Sigmoid colon (tissue), 7 donors: ENCODE results near the gene SOX15. TPM values are rescaled to one million over a fixed set of nuclear protein-coding genes. Genes with fewer than 3 reads are reported as not detected.

Source experiments
- DNase-seq: peaks from one replicate; pipeline ENCODE4 v3.0.0-alpha.2; 2019
- H3K27ac ChIP-seq, 4 donors: fragments of 200-600 bp; sonication (generic); one replicate each; pipeline ENCODE4 v1.5.1; 2016 to 2019; ENCODE audit warnings: mild to moderate bottlenecking in 1 of 4
- H3K27me3 ChIP-seq, 3 donors: fragments of 200-600 bp; sonication (generic); one replicate each; pipeline ENCODE4 v1.5.1; 2019; ENCODE audit warnings: mild to moderate bottlenecking in 1 of 3
- H3K36me3 ChIP-seq, 4 donors: fragments of 200-600 bp; sonication (generic); one replicate each; pipeline ENCODE4 v1.5.1; 2016 to 2019
- H3K4me1 ChIP-seq, 4 donors: fragments of 200-600 bp; sonication (generic); one replicate each; pipeline ENCODE4 v1.5.1; 2017 to 2019
- H3K4me3 ChIP-seq, 4 donors: fragments of 200-600 bp; sonication (generic); one replicate each; pipeline ENCODE4 v1.5.1; 2017 to 2019; ENCODE audit warnings: mild to moderate bottlenecking in 2 of 4, moderate library complexity in 1 of 4
- H3K9me3 ChIP-seq, 4 donors: fragments of 200-600 bp in 3 of 4; sonication (generic) in 3 of 4; one replicate each; pipeline versions ENCODE4 v1.5.1 to v1.6.1; 2013 to 2019
- CTCF ChIP-seq, 4 experiments: fragments of 450-650 bp in 3 of 4; fragments of 200-600 bp in 1 of 4; IDR thresholded peaks; one replicate each; pipeline ENCODE4 v1.5.1; 2016 to 2019; ENCODE audit warnings: antibody characterized with exemption in 4 of 4, mild to moderate bottlenecking in 3 of 4, moderate library complexity in 2 of 4
- EP300 ChIP-seq, 4 donors: sonication (generic); formaldehyde crosslinking; IDR thresholded peaks; one replicate each; pipeline ENCODE4 v1.6.1; 2017; ENCODE audit warnings: antibody characterized with exemption in 4 of 4
- POLR2A ChIP-seq, 2 donors: fragments of 450-650 bp; IDR thresholded peaks; one replicate each; pipeline ENCODE4 v1.6.1; 2016; ENCODE audit warnings: antibody characterized with exemption in 2 of 2, mild to moderate bottlenecking in 2 of 2, moderate library complexity in 2 of 2
- POLR2AphosphoS5 ChIP-seq, 4 donors: sonication (generic); formaldehyde crosslinking; IDR thresholded peaks; one replicate each; pipeline ENCODE4 v1.6.1; 2017; ENCODE audit warnings: antibody characterized with exemption in 4 of 4
- WGBS, 2 donors: extraction: QIAGEN DNeasy Blood & Tissue Kit; methylation state at CpG; one replicate each; pipeline ENCODE4 v1.1.7; 2013; 5-methylcytosine and 5-hydroxymethylcytosine counted together
- intact Hi-C: fragments of 100-400 bp; cut with DNase I; formaldehyde crosslinking; loops from one replicate; pipeline ENCODE4 v1.15.1; 2023
- polyA plus RNA-seq, 3 donors: library from polyadenylated mRNA; stranded (reverse); fragments of 200-250 nt; gene quantifications; one replicate each; pipeline ENCODE4 v1.2.3, GENCODE V29; 2013
- small RNA-seq, 3 donors: library from RNA; depleted of rRNA; stranded (forward); fragments of <200 nt; gene quantifications; one replicate each; pipeline ENCODE3, GENCODE V24; 2016
- total RNA-seq, 4 donors: library from RNA; depleted of rRNA; stranded (reverse); fragments of >200 nt; gene quantifications; one replicate each; pipeline ENCODE4 v1.1.0, GENCODE V29; 2016
- donor health status: healthy with polysubstance abuse.
- donor health status: Bipolar disorder and iron deficiency.
- donor health status: healthy.

SOX15 gene
- total and polyA plus RNA-seq, 7 donors: 1.2 to 15.3 (median 4.8) TPM; not detected in 1

GRCh38 chr17:7544911-7545310 is 45.0 kb downstream of the SOX15 start:
- 70 to 85% methylated on average over 6 of the region's 6 CpGs for WGBS, 2 donors
- H3K27me3 ChIP-seq: no peaks in the 10 kb centered on the region
- H3K4me1 ChIP-seq: peaks cover 0 to 18% (median 14%) of the 10 kb centered on the region in 4 donors
- H3K36me3 ChIP-seq: no peaks in the 10 kb centered on the region
- H3K4me3 ChIP-seq: no peak overlapping the region
- no peak overlapping the region for H3K27ac ChIP-seq
- no peaks in the 10 kb centered on the region for H3K9me3 ChIP-seq
- no peak for TF ChIP-seq POLR2AphosphoS5 (IDR thresholded peaks at IDR 0.05)
- TF ChIP-seq CTCF (IDR thresholded peaks at IDR 0.05): no peak
- no peak for TF ChIP-seq EP300 (IDR thresholded peaks at IDR 0.05)
- no peak for TF ChIP-seq POLR2A (IDR thresholded peaks at IDR 0.05)
- no peak for DNase-seq
- intact Hi-C loops: no loop called here

GRCh38 chr17:7541074-7541621 is 48.7 kb downstream of the SOX15 start:
- Histone ChIP-seq H3K4me1 (no peaks in the 10 kb centered on the region), H3K27me3 (no peaks in the 10 kb centered on the region), H3K4me3 (no peak overlapping the region), H3K27ac (no peak overlapping the region), H3K36me3 (no peaks in the 10 kb centered on the region), H3K9me3 (peaks cover 0 to 5% (median 2%) of the 10 kb centered on the region in 4 donors)
- intact Hi-C loops: no loop called here
- TF ChIP-seq CTCF (IDR thresholded peaks at IDR 0.05) (no peak), POLR2AphosphoS5 (IDR thresholded peaks at IDR 0.05) (no peak), POLR2A (IDR thresholded peaks at IDR 0.05) (no peak), EP300 (IDR thresholded peaks at IDR 0.05) (no peak)
- no peak for DNase-seq
- WGBS, 2 donors: 94 to 95% methylated on average over 9 of the region's 9 CpGs

GRCh38 chr17:7538891-7539545 is 50.9 kb downstream of the SOX15 start:
- Histone ChIP-seq H3K27me3 (no peaks in the 10 kb centered on the region), H3K36me3 (no peaks in the 10 kb centered on the region), H3K4me1 (no peaks in the 10 kb centered on the region), H3K4me3 (no peak overlapping the region), H3K9me3 (peaks cover 0 to 5% (median 2%) of the 10 kb centered on the region in 4 donors), H3K27ac (no peak overlapping the region)
- 75% methylated on average over 11 of the region's 11 CpGs for WGBS, 2 donors
- no peak for DNase-seq
- TF ChIP-seq POLR2AphosphoS5 (IDR thresholded peaks at IDR 0.05) (no peak), EP300 (IDR thresholded peaks at IDR 0.05) (no peak), CTCF (IDR thresholded peaks at IDR 0.05) (no peak), POLR2A (IDR thresholded peaks at IDR 0.05) (no peak)
- intact Hi-C loops: no loop called here

Small RNAs within 50 kb of the gene (small RNA-seq; reads per million reads assigned to genes)
- gene CD68 (0 reads per million in 3 donors), gene SNORA48 (0 reads per million in 3 donors), gene SNORD10 (0 reads per million in 3 donors)

Other genes with a start within 250 kb of the SOX15 start
- gene KCTD11, start 237.9 kb downstream of the SOX15 start, total RNA-seq: 1 to 10 TPM; 4.4 to 6.4 (median 5.5) TPM
- gene KCTD11, start 237.9 kb downstream of the SOX15 start, polyA plus RNA-seq: 10 to 100 TPM in 1 of 3 donors, 1 to 10 TPM in 2; 6.2 to 11.7 (median 9.0) TPM
- gene TMEM95, start 234.9 kb downstream of the SOX15 start, total RNA-seq: not detected
- not detected for gene TMEM95, start 234.9 kb downstream of the SOX15 start, polyA plus RNA-seq
- 1 to 10 TPM; 2.1 to 5.4 (median 3.4) TPM for gene TNK1, start 209.0 kb downstream of the SOX15 start, total RNA-seq
- gene TNK1, start 209.0 kb downstream of the SOX15 start, polyA plus RNA-seq: 10 to 100 TPM in 2 of 3 donors, 1 to 10 TPM in 1; 8.4 to 14.6 (median 10.4) TPM
- gene PLSCR3, start 195.6 kb downstream of the SOX15 start, total RNA-seq: 10 to 100 TPM; 10.4 to 18.3 (median 14.2) TPM
- gene PLSCR3, start 195.6 kb downstream of the SOX15 start, polyA plus RNA-seq: 10 to 100 TPM; 11.6 to 27.2 (median 18.0) TPM
- 100 to 1,000 TPM in 2 of 4 donors, 10 to 100 TPM in 2; 19.0 to 152 (median 99.7) TPM for gene TMEM256, start 186.0 kb downstream of the SOX15 start, total RNA-seq
- gene TMEM256, start 186.0 kb downstream of the SOX15 start, polyA plus RNA-seq: 100 to 1,000 TPM; 150 to 357 (median 235) TPM
- 10 to 100 TPM in 2 of 4 donors, 1 to 10 TPM in 2; 6.8 to 18.8 (median 10.4) TPM for gene NLGN2, start 182.2 kb downstream of the SOX15 start, total RNA-seq
- 1 to 10 TPM in 1 of 3 donors, under 1 TPM in 2; 0.60 to 8.9 (median 0.69) TPM for gene NLGN2, start 182.2 kb downstream of the SOX15 start, polyA plus RNA-seq
- gene SPEM1, start 169.8 kb downstream of the SOX15 start, total RNA-seq: not detected
- not detected for gene SPEM1, start 169.8 kb downstream of the SOX15 start, polyA plus RNA-seq
- gene SPEM2, start 164.5 kb downstream of the SOX15 start, total RNA-seq: not detected
- not detected for gene SPEM2, start 164.5 kb downstream of the SOX15 start, polyA plus RNA-seq
- not detected for gene SPEM3, start 161.2 kb downstream of the SOX15 start, total RNA-seq
- not detected for gene SPEM3, start 161.2 kb downstream of the SOX15 start, polyA plus RNA-seq
- 1 to 10 TPM; 1.2 to 2.5 (median 1.6) TPM for gene TMEM102, start 154.7 kb downstream of the SOX15 start, total RNA-seq
- 10 to 100 TPM in 1 of 3 donors, 1 to 10 TPM in 2; 6.6 to 14.5 (median 8.1) TPM for gene TMEM102, start 154.7 kb downstream of the SOX15 start, polyA plus RNA-seq
- under 1 TPM in 1 of 4 donors, not detected in 3; 0.36 TPM for gene FGF11, start 150.6 kb downstream of the SOX15 start, total RNA-seq
- 1 to 10 TPM in 1 of 3 donors, under 1 TPM in 1, not detected in 1; 0.69 to 2.8 TPM for gene FGF11, start 150.6 kb downstream of the SOX15 start, polyA plus RNA-seq
- gene CHRNB1, start 145.0 kb downstream of the SOX15 start, total RNA-seq: 1 to 10 TPM; 4.2 to 8.1 (median 6.5) TPM
- gene CHRNB1, start 145.0 kb downstream of the SOX15 start, polyA plus RNA-seq: 10 to 100 TPM in 2 of 3 donors, 1 to 10 TPM in 1; 7.2 to 13.2 (median 11.2) TPM
- 10 to 100 TPM; 42.5 to 56.5 (median 45.3) TPM for gene ZBTB4, start 110.5 kb downstream of the SOX15 start, total RNA-seq
- 10 to 100 TPM in 2 of 3 donors, 1 to 10 TPM in 1; 5.5 to 19.6 (median 12.0) TPM for gene ZBTB4, start 110.5 kb downstream of the SOX15 start, polyA plus RNA-seq
- gene SLC35G6, start 108.6 kb downstream of the SOX15 start, total RNA-seq: not detected
- not detected for gene SLC35G6, start 108.6 kb downstream of the SOX15 start, polyA plus RNA-seq
- 10 to 100 TPM; 30.1 to 43.2 (median 36.5) TPM for gene POLR2A, start 105.7 kb downstream of the SOX15 start, total RNA-seq
- 10 to 100 TPM in 2 of 3 donors, 1 to 10 TPM in 1; 7.2 to 51.1 (median 11.3) TPM for gene POLR2A, start 105.7 kb downstream of the SOX15 start, polyA plus RNA-seq
- 100 to 1,000 TPM in 2 of 4 donors, 10 to 100 TPM in 2; 60.1 to 122 (median 91.8) TPM for gene TNFSF12, start 41.0 kb downstream of the SOX15 start, total RNA-seq
- 10 to 100 TPM; 18.0 to 45.0 (median 26.1) TPM for gene TNFSF12, start 41.0 kb downstream of the SOX15 start, polyA plus RNA-seq
- gene TNFSF13, start 31.3 kb downstream of the SOX15 start, total RNA-seq: 10 to 100 TPM; 20.2 to 41.0 (median 24.5) TPM
- 100 to 1,000 TPM in 1 of 3 donors, 10 to 100 TPM in 2; 15.6 to 108 (median 21.0) TPM for gene TNFSF13, start 31.3 kb downstream of the SOX15 start, polyA plus RNA-seq
- 10 to 100 TPM; 73.5 to 91.1 (median 81.1) TPM for gene SENP3, start 28.2 kb downstream of the SOX15 start, total RNA-seq
- gene SENP3, start 28.2 kb downstream of the SOX15 start, polyA plus RNA-seq: 10 to 100 TPM; 28.2 to 55.4 (median 35.6) TPM
- 10 to 100 TPM; 24.6 to 56.4 (median 37.0) TPM for gene CD68, start 10.5 kb downstream of the SOX15 start, total RNA-seq
- gene CD68, start 10.5 kb downstream of the SOX15 start, polyA plus RNA-seq: 100 to 1,000 TPM in 2 of 3 donors, 10 to 100 TPM in 1; 58.3 to 161 (median 118) TPM
- 10 to 100 TPM; 38.5 to 67.1 (median 50.8) TPM for gene MPDU1, start 6.2 kb downstream of the SOX15 start, total RNA-seq
- gene MPDU1, start 6.2 kb downstream of the SOX15 start, polyA plus RNA-seq: 100 to 1,000 TPM in 1 of 3 donors, 10 to 100 TPM in 2; 38.4 to 121 (median 45.3) TPM
- gene FXR2, start 24.8 kb upstream of the SOX15 start, total RNA-seq: 10 to 100 TPM; 33.8 to 35.5 (median 34.6) TPM
- gene FXR2, start 24.8 kb upstream of the SOX15 start, polyA plus RNA-seq: 10 to 100 TPM; 21.3 to 27.4 (median 21.6) TPM
- 100 to 1,000 TPM in 2 of 4 donors, 10 to 100 TPM in 2; 72.9 to 116 (median 99.2) TPM for gene SAT2, start 37.7 kb upstream of the SOX15 start, total RNA-seq
- 100 to 1,000 TPM in 2 of 3 donors, 10 to 100 TPM in 1; 96.9 to 115 (median 107) TPM for gene SAT2, start 37.7 kb upstream of the SOX15 start, polyA plus RNA-seq
- not detected for gene SHBG, start 40.0 kb upstream of the SOX15 start, total RNA-seq
- 1 to 10 TPM in 1 of 3 donors, under 1 TPM in 1, not detected in 1; 0.34 to 1.2 TPM for gene SHBG, start 40.0 kb upstream of the SOX15 start, polyA plus RNA-seq
- 1 to 10 TPM; 1.2 to 4.2 (median 1.5) TPM for gene ATP1B2, start 60.8 kb upstream of the SOX15 start, total RNA-seq
- gene ATP1B2, start 60.8 kb upstream of the SOX15 start, polyA plus RNA-seq: 1 to 10 TPM in 1 of 3 donors, under 1 TPM in 1, not detected in 1; 0.60 to 1.2 TPM
- 10 to 100 TPM; 14.0 to 31.5 (median 15.9) TPM for gene TP53, start 97.4 kb upstream of the SOX15 start, total RNA-seq
- 10 to 100 TPM; 14.4 to 45.3 (median 16.2) TPM for gene TP53, start 97.4 kb upstream of the SOX15 start, polyA plus RNA-seq
- 10 to 100 TPM in 1 of 4 donors, 1 to 10 TPM in 3; 3.9 to 16.3 (median 4.8) TPM for gene WRAP53, start 98.4 kb upstream of the SOX15 start, total RNA-seq
- gene WRAP53, start 98.4 kb upstream of the SOX15 start, polyA plus RNA-seq: 10 to 100 TPM in 1 of 3 donors, 1 to 10 TPM in 2; 3.6 to 15.5 (median 7.6) TPM
- under 1 TPM; 0.28 to 0.71 (median 0.44) TPM for gene EFNB3, start 115.1 kb upstream of the SOX15 start, total RNA-seq
- 1 to 10 TPM in 1 of 3 donors, not detected in 2; 1.0 TPM for gene EFNB3, start 115.1 kb upstream of the SOX15 start, polyA plus RNA-seq
- under 1 TPM in 3 of 4 donors, not detected in 1; under 0.01 to 0.36 (median 0.28) TPM for gene DNAH2, start 127.7 kb upstream of the SOX15 start, total RNA-seq
- under 1 TPM in 1 of 3 donors, not detected in 2; 0.32 TPM for gene DNAH2, start 127.7 kb upstream of the SOX15 start, polyA plus RNA-seq
- 10 to 100 TPM in 1 of 4 donors, 1 to 10 TPM in 3; 6.1 to 11.6 (median 8.5) TPM for gene KDM6B, start 244.1 kb upstream of the SOX15 start, total RNA-seq
- 10 to 100 TPM in 1 of 3 donors, 1 to 10 TPM in 2; 5.5 to 19.4 (median 6.0) TPM for gene KDM6B, start 244.1 kb upstream of the SOX15 start, polyA plus RNA-seq